Gastroesophageal sphincter (tissue), 3 donors: ENCODE measurements around the gene KCNK7.

ENCODE experiments used
- POLR2AphosphoS5 ChIP-seq: sonication (generic); formaldehyde crosslinking; IDR thresholded peaks from one replicate; pipeline ENCODE4 v1.6.1; 2017; ENCODE audit warnings: antibody characterized with exemption
- TF ChIP-seq, protein P1 (sequence below), 4 experiments: fragments of 200-600 bp in 2 of 4; fragments of 450-650 bp in 2 of 4; sonication (generic) in 1 of 4; IDR thresholded peaks; one replicate each; pipeline ENCODE4 v1.5.1; 2017 to 2019; ENCODE audit warnings: antibody characterized with exemption in 4 of 4, mild to moderate bottlenecking in 2 of 4, moderate library complexity in 2 of 4

DNA sequence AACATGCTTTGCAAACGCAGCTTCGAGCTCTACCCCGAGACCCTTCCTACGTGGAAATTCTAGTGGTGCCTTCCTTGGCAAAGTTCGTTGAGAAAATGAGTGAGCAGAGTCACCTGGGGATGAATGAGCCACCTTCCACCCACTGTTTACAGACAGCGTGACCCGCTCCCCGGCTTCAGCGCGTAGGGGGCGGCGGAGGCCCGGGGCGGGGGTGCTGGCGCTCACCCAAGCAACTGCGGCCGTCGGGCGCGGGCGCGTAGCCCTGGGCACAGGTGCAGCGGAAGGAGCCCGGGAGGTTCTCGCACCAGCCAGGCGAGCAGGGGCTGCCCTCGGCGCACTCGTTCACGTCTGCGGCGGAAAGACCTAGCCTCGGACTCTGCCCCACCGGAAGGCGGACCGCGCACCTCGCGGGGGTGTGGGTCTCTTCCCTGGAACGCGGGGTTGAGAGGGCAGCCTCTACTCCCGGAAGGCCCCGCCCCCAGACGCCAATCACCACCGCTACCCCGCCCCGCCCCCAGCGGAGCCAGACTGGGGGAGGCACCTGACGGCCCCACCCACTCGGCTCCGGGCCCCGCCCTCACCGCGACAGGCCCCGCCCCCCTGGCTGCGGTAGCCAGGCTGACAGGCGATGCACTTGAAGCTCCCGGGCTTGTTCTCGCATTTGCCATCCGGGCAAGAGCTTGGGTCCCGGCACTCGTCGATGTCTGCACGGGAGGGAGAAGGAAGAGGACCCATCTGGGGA is 49.2 kb downstream of the KCNK7 start:
- TF ChIP-seq, protein P1, sequence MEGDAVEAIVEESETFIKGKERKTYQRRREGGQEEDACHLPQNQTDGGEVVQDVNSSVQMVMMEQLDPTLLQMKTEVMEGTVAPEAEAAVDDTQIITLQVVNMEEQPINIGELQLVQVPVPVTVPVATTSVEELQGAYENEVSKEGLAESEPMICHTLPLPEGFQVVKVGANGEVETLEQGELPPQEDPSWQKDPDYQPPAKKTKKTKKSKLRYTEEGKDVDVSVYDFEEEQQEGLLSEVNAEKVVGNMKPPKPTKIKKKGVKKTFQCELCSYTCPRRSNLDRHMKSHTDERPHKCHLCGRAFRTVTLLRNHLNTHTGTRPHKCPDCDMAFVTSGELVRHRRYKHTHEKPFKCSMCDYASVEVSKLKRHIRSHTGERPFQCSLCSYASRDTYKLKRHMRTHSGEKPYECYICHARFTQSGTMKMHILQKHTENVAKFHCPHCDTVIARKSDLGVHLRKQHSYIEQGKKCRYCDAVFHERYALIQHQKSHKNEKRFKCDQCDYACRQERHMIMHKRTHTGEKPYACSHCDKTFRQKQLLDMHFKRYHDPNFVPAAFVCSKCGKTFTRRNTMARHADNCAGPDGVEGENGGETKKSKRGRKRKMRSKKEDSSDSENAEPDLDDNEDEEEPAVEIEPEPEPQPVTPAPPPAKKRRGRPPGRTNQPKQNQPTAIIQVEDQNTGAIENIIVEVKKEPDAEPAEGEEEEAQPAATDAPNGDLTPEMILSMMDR (IDR thresholded peaks at IDR 0.05): no peak
- TF ChIP-seq POLR2AphosphoS5: no peak
